ENCODE measurements around the gene OR7G3.

OR7G3 gene

DNA sequence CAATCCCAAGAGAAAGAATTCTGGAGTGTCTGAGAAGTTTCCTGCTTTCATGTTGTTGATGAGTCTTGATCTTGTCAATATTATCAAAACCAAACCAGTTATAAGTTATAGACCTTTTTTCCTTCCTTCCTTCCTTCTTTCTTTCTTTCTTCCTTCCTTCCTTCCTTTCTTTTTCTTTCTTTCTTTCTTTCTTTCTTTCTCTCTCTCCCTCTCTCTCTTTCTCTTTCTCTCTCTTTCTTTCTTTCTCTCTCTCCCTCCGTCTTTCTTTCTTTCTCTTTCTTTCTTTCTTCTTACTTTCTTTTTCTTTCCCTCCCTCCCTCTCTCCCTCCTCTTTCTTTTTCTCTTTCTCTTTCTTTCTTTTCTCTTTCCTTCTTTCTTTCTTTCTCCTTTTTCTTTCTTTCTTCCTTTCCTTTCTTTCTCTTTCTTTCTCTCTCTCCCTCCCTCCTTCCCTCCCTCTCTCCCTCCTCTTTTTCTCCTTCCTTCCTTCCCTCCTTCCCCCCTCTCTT, at the start of gene OR7G3:
Gene OR7G3 (minus strand): TSS at position 51 of the 506 bp plus-strand sequence. CDS start 0 bp downstream, at position 51.
- Histone ChIP-seq H3K27ac (ENCODE audit: low read depth, low read length) (no peak within 1 kb of the TSS), H3K4me3 (ENCODE audit: low read length) (no peak within 1 kb of the TSS), H3K36me3 (ENCODE audit: control insufficient read depth, insufficient read depth, low read length) (no peaks in the 10 kb centered on the region), H3K9ac (ENCODE audit: low read length) (no peak within 1 kb of the TSS), H3K4me1 (ENCODE audit: control insufficient read depth, insufficient read depth, low read length) (no peaks in the 10 kb centered on the region), H3K27me3 (ENCODE audit: control insufficient read depth, insufficient read depth, low read length) (no peaks in the 10 kb centered on the region)

DNA sequence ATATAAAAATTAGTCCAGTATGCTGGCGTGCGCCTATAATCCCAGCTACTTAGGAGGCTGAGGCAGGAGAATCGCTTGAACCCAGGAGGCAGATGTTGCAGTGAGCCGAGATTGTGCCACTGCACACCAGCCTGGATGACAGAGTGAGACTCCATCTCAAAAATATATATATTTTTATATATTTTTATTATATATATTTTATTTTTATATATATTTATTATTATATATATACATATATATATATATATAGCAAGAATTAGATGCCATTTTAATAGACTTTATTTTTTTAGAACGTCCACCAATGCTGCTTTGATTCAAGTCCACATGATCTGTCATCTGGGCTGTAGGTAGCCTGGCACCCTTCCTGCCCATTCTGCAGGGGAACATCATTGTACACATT, 48.6 kb upstream of the OR7G3 start:
- Histone ChIP-seq H3K36me3 (ENCODE audit: control insufficient read depth, insufficient read depth, low read length) (no peaks in the 10 kb centered on the region), H3K4me3 (ENCODE audit: low read length) (no peak overlapping the region), H3K27ac (ENCODE audit: low read depth, low read length) (no peak overlapping the region), H3K9ac (ENCODE audit: low read length) (no peak overlapping the region), H3K4me1 (ENCODE audit: control insufficient read depth, insufficient read depth, low read length) (no peaks in the 10 kb centered on the region), H3K27me3 (ENCODE audit: control insufficient read depth, insufficient read depth, low read length) (no peaks in the 10 kb centered on the region)

DNA sequence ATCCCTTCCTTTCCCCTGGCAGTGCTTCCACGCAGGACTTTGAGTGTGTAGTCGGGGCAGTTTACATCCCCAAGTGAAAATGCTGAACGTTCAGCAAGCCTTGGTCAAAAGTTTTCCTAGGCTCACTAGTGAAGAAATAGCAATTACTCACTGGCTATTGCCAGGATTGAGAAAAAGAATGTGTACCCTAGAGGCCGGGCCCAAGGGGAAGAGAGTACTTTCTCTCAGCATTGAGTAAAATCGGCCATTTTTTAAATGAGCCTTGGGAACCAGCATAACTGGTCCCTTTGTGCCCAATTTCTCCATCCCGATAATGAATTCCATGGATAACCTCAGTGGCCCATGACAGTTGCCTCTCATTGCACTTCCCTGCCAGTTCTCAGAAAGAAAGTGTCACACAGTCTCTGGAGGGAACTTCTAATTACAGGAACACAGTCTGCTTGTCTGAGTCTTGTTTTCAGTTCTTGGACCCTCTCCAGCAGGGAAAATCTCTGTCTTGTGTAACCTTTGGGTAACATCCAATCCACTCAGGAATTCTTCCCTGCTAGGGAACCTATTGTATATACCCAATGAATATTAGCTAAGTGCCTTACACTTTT, 44.7 kb upstream of the OR7G3 start:
- H3K4me1 ChIP-seq (ENCODE audit: control insufficient read depth, insufficient read depth, low read length) = no peaks in the 10 kb centered on the region
- H3K9ac ChIP-seq (ENCODE audit: low read length) = no peak overlapping the region
- H3K27ac ChIP-seq (ENCODE audit: low read depth, low read length) = no peak overlapping the region

DNA sequence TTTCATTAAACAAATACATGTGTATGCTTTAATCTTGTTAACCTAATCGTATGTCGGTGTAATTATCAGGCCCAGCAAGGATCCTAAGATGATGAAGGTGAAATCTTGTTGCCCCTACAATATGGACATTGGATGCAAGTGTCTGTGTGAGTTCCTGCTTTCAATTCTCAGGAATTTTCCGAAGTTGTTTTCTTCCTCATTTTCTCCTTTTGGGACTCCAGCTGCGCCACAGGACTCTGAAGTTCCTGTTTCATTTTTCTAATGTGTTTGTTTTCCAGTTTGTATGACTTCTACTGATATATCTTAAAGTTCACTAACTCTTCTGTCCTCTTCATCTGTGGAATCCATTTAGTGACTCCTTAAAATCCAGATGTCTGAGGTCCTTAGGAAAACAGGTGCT, 40.1 kb upstream of the OR7G3 start:
- Histone ChIP-seq H3K27me3 (ENCODE audit: control insufficient read depth, insufficient read depth, low read length) (no peaks in the 10 kb centered on the region), H3K27ac (ENCODE audit: low read depth, low read length) (no peak overlapping the region), H3K9ac (ENCODE audit: low read length) (no peak overlapping the region), H3K4me3 (ENCODE audit: low read length) (no peak overlapping the region), H3K36me3 (ENCODE audit: control insufficient read depth, insufficient read depth, low read length) (peaks cover 12% of the 10 kb centered on the region), H3K4me1 (ENCODE audit: control insufficient read depth, insufficient read depth, low read length) (no peaks in the 10 kb centered on the region)

More for the DNA sequence above, 44.7 kb upstream of the OR7G3 start:
- Histone ChIP-seq H3K36me3 (ENCODE audit: control insufficient read depth, insufficient read depth, low read length) (no peaks in the 10 kb centered on the region), H3K4me3 (ENCODE audit: low read length) (no peak overlapping the region), H3K27me3 (ENCODE audit: control insufficient read depth, insufficient read depth, low read length) (no peaks in the 10 kb centered on the region)

DNA sequence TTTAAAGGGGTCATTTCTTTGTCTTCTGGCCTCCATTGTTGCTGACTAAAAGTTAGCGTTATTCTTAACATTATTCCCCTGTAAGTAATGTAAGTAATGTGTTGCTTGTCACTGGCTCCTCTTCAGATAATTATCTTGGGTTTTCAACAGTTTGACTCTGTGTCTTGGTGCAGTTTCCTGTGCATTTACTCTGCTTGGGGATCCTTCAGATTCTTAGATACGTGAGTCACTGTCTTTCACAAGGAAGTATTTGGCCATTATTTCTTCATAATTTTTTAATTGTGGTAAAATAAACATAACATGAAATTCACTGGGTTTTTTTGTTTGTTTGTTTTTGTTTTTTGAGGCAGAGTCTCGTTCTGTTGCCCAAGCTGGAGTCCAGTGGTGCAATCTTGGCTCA, 38.5 kb upstream of the OR7G3 start:
- no peak overlapping the region for H3K27ac ChIP-seq (ENCODE audit: low read depth, low read length)
- H3K27me3 ChIP-seq (ENCODE audit: control insufficient read depth, insufficient read depth, low read length) = no peaks in the 10 kb centered on the region
- H3K4me3 ChIP-seq (ENCODE audit: low read length) = no peak overlapping the region
- no peaks in the 10 kb centered on the region for H3K4me1 ChIP-seq (ENCODE audit: control insufficient read depth, insufficient read depth, low read length)
- no peak overlapping the region for H3K9ac ChIP-seq (ENCODE audit: low read length)
- H3K36me3 ChIP-seq (ENCODE audit: control insufficient read depth, insufficient read depth, low read length) = peaks cover 27% of the 10 kb centered on the region

DNA sequence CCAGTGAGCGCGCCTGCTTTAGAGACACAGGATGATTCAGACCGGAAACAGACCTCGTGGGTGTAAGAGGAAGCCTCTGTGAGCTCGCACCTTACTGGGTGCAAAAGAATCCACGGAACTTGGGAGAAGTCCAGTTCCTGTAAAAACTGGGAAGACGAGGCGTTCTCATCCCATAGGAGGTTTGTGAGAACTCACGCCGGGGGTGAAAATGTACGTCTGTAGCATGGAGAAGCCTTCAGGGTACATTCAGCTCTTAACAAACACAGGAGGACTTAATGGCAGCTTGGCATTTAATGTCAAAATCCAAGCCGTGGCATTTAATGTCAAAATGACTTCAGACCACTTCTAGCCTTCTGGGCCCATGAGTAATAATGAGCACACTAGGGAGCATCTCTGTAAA, 34.7 kb upstream of the OR7G3 start:
- H3K4me1 ChIP-seq (ENCODE audit: control insufficient read depth, insufficient read depth, low read length) = no peaks in the 10 kb centered on the region
- no peak overlapping the region for H3K9ac ChIP-seq (ENCODE audit: low read length)
- no peak overlapping the region for H3K27ac ChIP-seq (ENCODE audit: low read depth, low read length)
- H3K27me3 ChIP-seq (ENCODE audit: control insufficient read depth, insufficient read depth, low read length) = no peaks in the 10 kb centered on the region
- no peak overlapping the region for H3K4me3 ChIP-seq (ENCODE audit: low read length)
- H3K36me3 ChIP-seq (ENCODE audit: control insufficient read depth, insufficient read depth, low read length) = peaks cover 59% of the 10 kb centered on the region

DNA sequence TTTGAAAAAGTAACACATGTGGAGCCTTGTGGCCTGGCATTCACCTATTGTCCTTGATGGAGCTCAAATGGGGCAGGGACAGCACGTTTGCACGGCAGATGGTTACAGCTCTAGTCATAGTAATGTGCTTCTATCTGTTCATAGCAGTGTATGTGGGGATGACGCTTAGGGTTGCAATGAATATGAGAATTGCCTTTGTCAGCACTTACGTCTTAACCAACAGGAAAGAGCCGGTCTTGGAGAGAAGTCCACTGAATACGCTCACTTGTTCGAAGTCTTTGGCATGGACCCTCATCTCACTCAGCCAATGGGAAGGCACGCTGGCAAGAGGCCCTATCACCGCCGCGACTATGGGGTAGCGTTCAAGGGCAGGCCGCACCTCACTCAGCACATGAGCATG, 33.1 kb upstream of the OR7G3 start:
- H3K36me3 ChIP-seq (ENCODE audit: control insufficient read depth, insufficient read depth, low read length) = peaks cover 65% of the 10 kb centered on the region
- no peak overlapping the region for H3K9ac ChIP-seq (ENCODE audit: low read length)
- no peak overlapping the region for H3K4me3 ChIP-seq (ENCODE audit: low read length)
- no peak overlapping the region for H3K27ac ChIP-seq (ENCODE audit: low read depth, low read length)
- no peaks in the 10 kb centered on the region for H3K4me1 ChIP-seq (ENCODE audit: control insufficient read depth, insufficient read depth, low read length)
- H3K27me3 ChIP-seq (ENCODE audit: control insufficient read depth, insufficient read depth, low read length) = no peaks in the 10 kb centered on the region

DNA sequence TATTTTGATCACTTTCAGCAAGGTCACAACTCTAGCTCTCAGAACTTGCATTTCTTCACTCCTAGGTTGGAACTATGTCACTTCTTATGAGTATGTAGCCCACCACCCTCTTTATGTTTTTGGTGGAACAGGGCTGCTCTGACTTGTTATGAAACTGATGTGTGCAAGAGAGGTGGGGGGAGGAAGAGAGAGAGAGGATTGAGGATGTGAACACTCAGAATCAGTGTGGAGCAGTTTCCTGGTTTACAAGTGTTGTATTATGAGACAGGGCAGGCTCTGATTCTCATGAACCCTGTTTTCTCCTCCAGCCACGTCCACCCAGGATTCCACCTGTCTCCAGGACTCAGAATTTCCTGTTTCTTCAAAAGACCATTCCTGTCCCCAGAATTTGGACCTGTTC, 29.6 kb upstream of the OR7G3 start:
- Histone ChIP-seq H3K9ac (ENCODE audit: low read length) (no peak overlapping the region), H3K36me3 (ENCODE audit: control insufficient read depth, insufficient read depth, low read length) (peaks cover 51% of the 10 kb centered on the region), H3K27me3 (ENCODE audit: control insufficient read depth, insufficient read depth, low read length) (no peaks in the 10 kb centered on the region), H3K27ac (ENCODE audit: low read depth, low read length) (no peak overlapping the region), H3K4me3 (ENCODE audit: low read length) (no peak overlapping the region), H3K4me1 (ENCODE audit: control insufficient read depth, insufficient read depth, low read length) (no peaks in the 10 kb centered on the region)

DNA sequence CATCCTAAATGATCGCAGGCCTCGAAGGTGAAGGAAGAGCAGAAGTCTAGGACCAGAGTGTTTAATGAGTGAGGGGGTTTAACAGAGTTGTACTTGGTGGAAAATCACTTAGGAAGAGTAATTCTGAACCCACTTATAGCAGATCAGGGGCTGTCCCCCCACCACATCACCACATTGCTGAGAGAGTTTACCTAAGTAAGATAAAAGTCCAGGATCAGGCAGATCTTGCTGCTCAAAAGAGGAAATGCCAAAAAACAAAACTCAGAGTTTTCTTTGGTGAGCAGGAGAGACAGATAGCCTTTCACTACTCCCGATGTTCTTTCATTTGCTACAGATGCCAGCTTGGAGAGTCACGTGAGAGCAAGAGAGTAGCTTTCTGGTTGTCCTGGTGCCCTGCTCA, 28.8 kb upstream of the OR7G3 start:
- Histone ChIP-seq H3K27ac (ENCODE audit: low read depth, low read length) (no peak overlapping the region), H3K9ac (ENCODE audit: low read length) (no peak overlapping the region), H3K4me1 (ENCODE audit: control insufficient read depth, insufficient read depth, low read length) (no peaks in the 10 kb centered on the region), H3K36me3 (ENCODE audit: control insufficient read depth, insufficient read depth, low read length) (peaks cover 44% of the 10 kb centered on the region), H3K27me3 (ENCODE audit: control insufficient read depth, insufficient read depth, low read length) (no peaks in the 10 kb centered on the region), H3K4me3 (ENCODE audit: low read length) (no peak overlapping the region)

DNA sequence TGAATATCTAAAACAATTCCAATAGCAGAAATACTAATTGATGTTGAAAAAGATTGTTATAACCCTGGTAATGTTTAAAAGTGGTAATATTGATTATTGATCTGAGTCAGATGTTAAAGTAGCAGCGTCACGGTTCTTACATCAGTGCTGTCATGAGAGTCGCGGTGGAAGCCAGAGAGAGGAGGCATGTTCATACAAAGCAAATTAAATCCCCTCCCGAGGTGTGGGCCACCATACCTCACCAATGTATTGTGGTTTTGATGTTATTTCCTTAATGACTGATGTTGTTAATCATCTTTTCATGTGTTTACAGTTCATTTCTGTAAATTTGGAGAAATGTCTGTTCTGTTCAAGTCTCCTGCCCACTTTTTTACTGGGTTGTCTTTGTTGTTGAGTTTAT, 24.6 kb upstream of the OR7G3 start:
- Histone ChIP-seq H3K4me1 (ENCODE audit: control insufficient read depth, insufficient read depth, low read length) (no peaks in the 10 kb centered on the region), H3K27ac (ENCODE audit: low read depth, low read length) (no peak overlapping the region), H3K27me3 (ENCODE audit: control insufficient read depth, insufficient read depth, low read length) (no peaks in the 10 kb centered on the region), H3K36me3 (ENCODE audit: control insufficient read depth, insufficient read depth, low read length) (peaks cover 9% of the 10 kb centered on the region), H3K4me3 (ENCODE audit: low read length) (no peak overlapping the region), H3K9ac (ENCODE audit: low read length) (no peak overlapping the region)

DNA sequence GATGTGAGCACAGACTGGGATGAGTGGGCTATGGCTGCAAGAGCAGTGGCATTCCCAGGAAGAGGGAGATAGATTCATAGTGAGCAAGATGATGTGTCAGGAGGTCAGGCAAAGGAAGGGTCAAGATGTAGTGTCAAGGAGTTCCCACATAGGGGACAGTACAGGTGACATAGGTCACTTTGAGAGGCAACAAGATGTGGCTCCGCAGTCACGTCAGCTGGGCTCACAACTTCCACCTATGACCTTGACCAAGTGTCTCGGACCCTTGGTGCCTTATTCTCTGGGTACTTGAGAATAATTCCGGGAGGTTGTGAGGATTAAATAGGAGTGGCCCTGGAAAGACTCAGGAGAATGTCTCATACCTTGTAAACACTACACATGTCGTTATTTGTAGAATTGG, 23.9 kb upstream of the OR7G3 start:
- H3K36me3 ChIP-seq (ENCODE audit: control insufficient read depth, insufficient read depth, low read length) = peaks cover 6% of the 10 kb centered on the region

DNA sequence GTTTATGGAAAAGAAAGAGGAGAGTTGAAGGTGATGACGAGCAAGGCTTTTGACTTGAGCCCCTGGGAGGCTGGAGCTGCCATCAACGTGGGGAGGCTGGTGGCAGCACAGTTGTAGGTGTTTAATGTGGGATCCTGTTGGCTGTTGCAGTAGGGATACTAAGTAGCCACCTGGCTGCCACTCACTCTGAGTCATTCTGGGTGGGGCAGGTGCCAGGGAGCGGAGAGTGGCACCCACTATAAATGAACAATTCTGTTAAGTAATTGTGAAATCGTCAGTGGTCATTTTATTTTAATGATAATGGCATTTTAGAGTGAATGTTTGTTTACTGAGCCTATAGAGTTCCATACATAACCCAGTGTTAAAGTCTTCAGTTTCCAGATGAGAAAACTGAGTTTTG, 23.2 kb upstream of the OR7G3 start:
- Histone ChIP-seq H3K36me3 (ENCODE audit: control insufficient read depth, insufficient read depth, low read length) (peaks cover 3% of the 10 kb centered on the region), H3K4me1 (ENCODE audit: control insufficient read depth, insufficient read depth, low read length) (no peaks in the 10 kb centered on the region), H3K4me3 (ENCODE audit: low read length) (no peak overlapping the region), H3K27me3 (ENCODE audit: control insufficient read depth, insufficient read depth, low read length) (no peaks in the 10 kb centered on the region), H3K27ac (ENCODE audit: low read depth, low read length) (no peak overlapping the region), H3K9ac (ENCODE audit: low read length) (no peak overlapping the region)

More for the DNA sequence above, 23.9 kb upstream of the OR7G3 start:
- Histone ChIP-seq H3K27ac (ENCODE audit: low read depth, low read length) (no peak overlapping the region), H3K9ac (ENCODE audit: low read length) (no peak overlapping the region), H3K27me3 (ENCODE audit: control insufficient read depth, insufficient read depth, low read length) (no peaks in the 10 kb centered on the region), H3K4me3 (ENCODE audit: low read length) (no peak overlapping the region), H3K4me1 (ENCODE audit: control insufficient read depth, insufficient read depth, low read length) (no peaks in the 10 kb centered on the region)

DNA sequence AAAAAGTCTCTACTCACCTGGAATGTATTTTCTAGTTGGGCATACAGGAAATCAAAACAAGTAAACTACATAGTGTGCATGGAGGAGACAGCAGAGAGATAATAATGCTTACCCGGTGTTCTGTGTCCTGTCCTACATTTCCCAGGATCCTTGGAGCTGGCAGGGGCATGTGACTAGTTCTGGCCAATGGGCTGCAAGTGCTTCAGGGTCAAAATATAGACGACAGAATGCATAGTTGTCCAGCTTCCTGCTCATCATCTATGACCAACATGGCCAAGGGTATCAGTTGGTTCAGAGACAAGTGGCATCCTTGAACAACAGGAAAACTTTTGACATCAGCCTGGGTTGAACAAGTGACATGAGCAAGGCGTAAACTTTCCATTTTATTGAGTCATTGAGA, 21.9 kb upstream of the OR7G3 start:
- no peak overlapping the region for H3K27ac ChIP-seq (ENCODE audit: low read depth, low read length)
- no peak overlapping the region for H3K4me3 ChIP-seq (ENCODE audit: low read length)
- H3K9ac ChIP-seq (ENCODE audit: low read length) = no peak overlapping the region
- peaks cover 3% of the 10 kb centered on the region for H3K36me3 ChIP-seq (ENCODE audit: control insufficient read depth, insufficient read depth, low read length)
- no peaks in the 10 kb centered on the region for H3K4me1 ChIP-seq (ENCODE audit: control insufficient read depth, insufficient read depth, low read length)
- H3K27me3 ChIP-seq (ENCODE audit: control insufficient read depth, insufficient read depth, low read length) = no peaks in the 10 kb centered on the region

Data from rectal smooth muscle tissue (tissue), 1 donor.